Coronary artery (tissue), 2 donors: ENCODE results near the gene SETD1B.
"Not testable (repeated sequence)": the region's sequence is repeated elsewhere in the genome, so short reads cannot be mapped to it uniquely, and the experiment has no call there.

Experiments used
- DNase-seq: peaks from one replicate; pipeline ENCODE4 v3.0.0-alpha.2; 2017; ENCODE audit warnings: low spot score
- H3K27ac ChIP-seq, 2 donors: fragments of 200-600 bp; sonication (generic); one replicate each; pipeline ENCODE4 v1.5.1; 2016 to 2019
- H3K4me3 ChIP-seq: fragments of 200-600 bp; sonication (generic); 2 replicates; pipeline ENCODE4 v1.5.1; 2016; ENCODE audit warnings: mild to moderate bottlenecking, moderate library complexity
- CTCF ChIP-seq: fragments of 200-600 bp; sonication (generic); IDR thresholded peaks from one replicate; pipeline ENCODE4 v1.5.1; 2019; ENCODE audit warnings: antibody characterized with exemption

SETD1B gene

GRCh38 chr12:121803861-121804416, at the start of gene SETD1B:
Gene SETD1B (plus strand): TSS chr12:121804009. CDS start chr12:121804738, 729 bp downstream.
- no peak for DNase-seq
- Histone ChIP-seq H3K4me3 (peak within 1 kb of the TSS; percentile 94), H3K27ac (peak within 1 kb of the TSS; percentile 100)
- TF ChIP-seq CTCF: no peak

DNA sequence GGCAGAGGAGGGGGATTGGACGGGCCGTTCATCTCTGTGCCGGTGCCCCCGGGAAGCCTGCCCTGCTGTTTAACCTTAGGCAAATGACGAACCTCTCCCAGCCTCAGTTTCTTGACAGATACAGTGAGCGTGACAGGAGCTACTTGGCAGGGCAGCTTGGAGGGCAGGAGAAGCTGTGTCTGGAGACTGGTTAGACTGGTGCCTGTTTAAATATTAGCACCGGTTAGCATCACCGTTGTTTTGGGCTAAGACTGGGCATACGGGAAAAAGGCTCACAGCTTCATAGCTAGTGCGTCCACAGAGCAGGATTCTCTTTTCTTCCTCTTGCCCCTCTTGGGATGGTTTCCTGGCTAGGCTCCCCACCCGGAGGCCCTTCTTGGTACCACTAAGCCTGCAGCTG, 49.0 kb upstream of the SETD1B start:
- DNase-seq: no peak
- Histone ChIP-seq H3K27ac (peak overlapping the region in 1 of 2 donors; percentile 56), H3K4me3 (no peak overlapping the region)
- no peak for TF ChIP-seq CTCF

GRCh38 chr12:121755591-121755990, 48.2 kb upstream of the SETD1B start:
- TF ChIP-seq CTCF: no peak
- Histone ChIP-seq H3K27ac (no peak overlapping the region), H3K4me3 (no peak overlapping the region)
- no peak for DNase-seq

DNA sequence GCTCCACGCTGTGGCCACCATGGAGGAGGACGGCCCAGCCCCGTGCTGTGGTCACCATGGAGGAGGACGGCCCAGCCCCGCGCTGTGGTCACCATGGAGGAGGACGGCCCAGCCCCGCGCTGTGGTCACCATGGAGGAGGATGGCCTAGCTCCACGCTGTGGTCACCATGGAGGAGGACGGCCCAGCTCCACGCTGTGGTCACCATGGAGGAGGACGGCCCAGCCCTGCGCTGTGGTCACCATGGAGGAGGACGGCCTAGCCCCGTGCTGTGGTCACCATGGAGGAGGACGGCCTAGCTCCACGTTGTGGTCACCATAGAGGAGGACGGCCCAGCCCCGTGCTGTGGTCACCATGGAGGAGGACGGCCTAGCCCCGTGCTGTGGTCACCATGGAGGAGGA, 45.3 kb upstream of the SETD1B start:
- DNase-seq, H3K27ac ChIP-seq, H3K4me3 ChIP-seq: not testable (repeated sequence)

DNA sequence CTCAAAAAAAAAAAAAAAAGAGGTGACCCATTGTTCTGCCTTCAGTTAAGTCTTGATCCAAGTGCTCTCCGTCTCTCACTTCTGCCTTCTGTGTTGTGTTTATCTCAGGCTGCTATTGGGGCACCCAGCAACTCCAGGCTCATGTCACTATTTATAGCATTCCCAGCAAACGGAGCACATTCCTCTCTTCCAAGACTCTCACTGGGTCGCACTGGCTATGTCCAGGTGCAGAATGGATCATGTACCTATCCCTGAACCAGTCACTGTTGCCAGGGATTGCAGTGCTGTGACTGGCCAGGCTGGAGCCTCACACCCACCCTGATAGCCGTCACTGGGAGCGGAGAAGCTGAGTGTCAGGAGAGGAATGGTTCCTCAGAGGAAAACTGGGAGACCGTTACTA, 41.5 kb upstream of the SETD1B start:
- H3K4me3 ChIP-seq: no peak overlapping the region
- no peak for DNase-seq
- H3K27ac ChIP-seq: no peak overlapping the region
- no peak for TF ChIP-seq CTCF

- TF ChIP-seq CTCF: no peak
- DNase-seq: no peak
- H3K4me3 ChIP-seq: no peak overlapping the region
- H3K27ac ChIP-seq: no peak overlapping the region
These were observed 39.0 kb upstream of the SETD1B start for GRCh38 chr12:121764808-121765207.

DNA sequence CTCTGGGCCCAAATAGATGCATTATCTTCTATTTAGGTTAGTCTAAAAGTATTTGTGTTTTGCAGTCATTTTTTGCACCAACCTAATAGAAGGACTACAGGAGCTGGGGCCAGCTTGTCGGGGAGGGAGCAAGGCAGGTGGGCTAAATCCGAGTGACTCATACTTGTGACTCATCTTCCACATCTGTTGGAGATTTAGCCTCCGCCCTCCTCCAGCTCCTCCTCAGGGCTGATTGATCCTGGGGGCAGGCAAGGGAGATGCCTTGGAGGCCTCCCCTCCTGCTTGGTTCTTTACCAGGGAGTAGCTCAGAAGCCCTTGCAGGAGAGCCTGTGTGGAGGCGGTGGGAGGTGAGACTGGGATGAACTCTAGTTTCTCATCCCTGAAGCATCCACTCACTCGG, 38.2 kb upstream of the SETD1B start:
- peak; percentile 68 for DNase-seq
- TF ChIP-seq CTCF: no peak
- Histone ChIP-seq H3K4me3 (no peak overlapping the region), H3K27ac (no peak overlapping the region)
